Activated gamma-delta T cell treated with anti-CD3 and anti-CD28 coated beads, Interleukin-2, amount 50 U/mL, for 16 hours (primary cell): ENCODE results near the gene SIK1.
"Not testable (repeated sequence)": the region's sequence is repeated elsewhere in the genome, so short reads cannot be mapped to it uniquely, and the experiment has no call there.

Source experiments
- DNase-seq: peaks from one replicate; pipeline ENCODE4 v3.0.0-alpha.2; 2020; ENCODE audit warnings: low read depth

SIK1 gene

GRCh38 chr21:43396788-43397438 lies 30.0 kb downstream of the SIK1 start:
- not testable (repeated sequence) for DNase-seq

DNA sequence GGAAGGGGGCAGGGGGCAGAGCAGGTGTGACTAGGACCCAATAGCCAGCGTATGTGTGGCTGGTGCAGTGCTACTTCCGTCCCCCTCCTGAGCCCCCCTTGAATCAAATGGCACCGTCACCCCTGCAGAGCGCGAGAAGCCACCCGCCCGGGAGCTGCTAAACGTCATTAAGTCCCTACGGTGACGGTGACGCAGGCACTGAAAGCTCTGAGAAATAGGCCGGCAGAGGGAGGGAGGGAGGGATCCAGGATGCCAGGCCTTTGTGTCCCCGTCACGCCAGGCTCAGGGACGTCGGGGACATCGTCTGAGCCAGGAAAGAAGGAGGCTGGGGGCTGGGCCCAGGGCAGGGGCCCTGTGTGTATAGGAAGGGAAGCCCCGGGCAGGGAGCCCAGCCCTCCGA lies 43.6 kb downstream of the SIK1 start:
- not testable (repeated sequence) for DNase-seq

- DNase-seq: not testable (repeated sequence)
Measured at GRCh38 chr21:43382902-43383301, 44.0 kb downstream of the SIK1 start.

- DNase-seq: not testable (repeated sequence)
Measured at GRCh38 chr21:43380852-43381533, 45.9 kb downstream of the SIK1 start.

DNA sequence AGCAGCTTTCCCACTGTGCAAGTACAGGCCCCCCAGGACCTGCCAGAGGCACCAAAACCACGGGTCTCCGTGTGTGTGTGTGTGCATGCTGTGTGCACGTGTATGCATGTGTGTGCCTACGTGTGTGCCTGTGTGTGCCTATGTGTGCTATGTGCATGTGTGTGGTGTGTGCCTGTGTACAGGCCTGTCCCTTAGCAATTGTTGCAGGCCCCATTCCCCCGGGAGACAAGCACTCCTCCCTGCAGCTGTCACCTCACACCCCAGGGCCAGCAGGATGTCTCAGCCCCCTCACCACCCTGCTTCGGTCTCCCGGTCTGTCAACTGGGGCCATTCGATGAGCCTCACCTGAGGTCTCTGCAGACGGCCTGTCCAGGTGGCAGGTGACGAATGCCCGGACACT lies 46.6 kb downstream of the SIK1 start:
- DNase-seq: not testable (repeated sequence)

GRCh38 chr21:43379626-43380122 lies 47.3 kb downstream of the SIK1 start:
- DNase-seq: not testable (repeated sequence)

- no peak for DNase-seq
Measured at GRCh38 chr21:43376478-43376882, 50.5 kb downstream of the SIK1 start.

- no peak for DNase-seq
Measured at GRCh38 chr21:43375837-43376477, 51.0 kb downstream of the SIK1 start.

- no peak for DNase-seq
Measured at GRCh38 chr21:43375006-43375836, 51.7 kb downstream of the SIK1 start.

DNA sequence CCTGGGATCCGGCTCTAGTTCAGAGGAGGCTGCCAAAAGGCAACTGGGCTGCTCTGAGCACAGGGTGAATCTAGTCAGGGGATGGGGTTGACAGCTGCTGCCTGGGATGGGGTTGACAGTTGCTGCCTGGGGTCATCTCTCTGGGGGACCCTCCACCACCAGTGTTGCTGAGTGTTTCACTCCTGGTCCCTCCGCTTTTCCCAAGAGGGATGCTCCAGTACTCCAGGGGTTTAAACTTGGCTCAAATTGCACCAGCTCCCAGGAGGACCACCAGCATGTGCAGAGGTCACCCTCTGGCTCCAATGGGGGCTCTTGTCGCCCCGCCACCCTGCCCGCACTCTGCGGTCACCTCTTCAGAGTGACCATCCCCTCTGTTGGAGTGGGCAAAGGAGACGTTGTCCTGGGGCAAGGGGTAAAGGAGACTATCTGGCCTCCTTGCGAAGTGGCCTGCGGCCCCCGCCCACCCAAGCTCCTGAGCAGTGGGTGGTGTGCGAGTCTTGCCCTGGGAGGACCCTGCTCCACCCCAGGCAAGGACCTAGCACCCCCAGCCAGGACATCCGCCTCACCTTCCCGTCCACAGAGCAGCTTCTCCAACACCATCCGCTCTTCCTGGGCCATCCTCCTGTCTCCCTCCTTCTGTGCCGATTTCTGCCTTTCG lies 52.6 kb downstream of the SIK1 start:
- no peak for DNase-seq

DNA sequence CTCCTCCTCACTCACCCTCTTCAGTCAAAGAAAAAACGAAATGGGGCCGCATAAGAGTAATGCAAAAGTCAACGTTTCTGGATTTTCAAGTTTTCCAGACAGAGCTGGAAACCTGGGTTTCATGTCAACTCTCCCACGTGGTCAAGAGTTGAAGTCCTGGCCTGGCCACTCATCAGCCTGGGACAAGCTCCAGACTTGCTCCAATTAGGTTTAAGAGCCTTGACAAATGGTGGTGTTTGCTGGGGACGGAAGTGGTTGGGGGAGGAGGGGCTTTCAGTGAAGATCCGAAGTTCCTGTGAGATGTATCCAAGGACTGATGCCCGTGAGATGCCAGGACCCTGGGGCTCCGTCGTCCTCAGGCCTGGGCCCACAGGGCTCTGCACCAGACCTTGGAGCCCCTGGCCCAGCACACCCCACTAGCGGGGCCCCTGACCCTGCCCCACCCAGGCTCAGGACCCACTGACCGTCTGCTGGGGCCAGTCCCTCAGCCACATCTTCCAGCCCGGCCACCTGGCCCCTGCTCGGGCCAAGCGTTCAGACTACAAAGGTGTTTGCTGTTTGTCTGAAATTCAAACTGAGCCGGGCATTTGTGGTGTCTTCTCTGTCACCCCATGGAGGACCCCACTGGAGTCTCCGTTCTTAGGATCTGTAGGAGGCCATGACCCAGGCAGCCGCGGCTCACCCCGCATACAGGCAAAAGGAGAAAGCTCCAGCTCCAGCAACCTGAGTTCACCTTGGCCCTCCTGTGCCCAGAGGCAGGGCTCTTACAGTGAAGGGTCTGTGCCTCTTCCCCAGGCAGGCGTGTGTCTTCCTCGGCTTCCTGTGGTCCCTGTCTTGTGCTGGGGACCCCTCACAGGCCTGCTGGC lies 53.3 kb downstream of the SIK1 start:
- DNase-seq: no peak

DNA sequence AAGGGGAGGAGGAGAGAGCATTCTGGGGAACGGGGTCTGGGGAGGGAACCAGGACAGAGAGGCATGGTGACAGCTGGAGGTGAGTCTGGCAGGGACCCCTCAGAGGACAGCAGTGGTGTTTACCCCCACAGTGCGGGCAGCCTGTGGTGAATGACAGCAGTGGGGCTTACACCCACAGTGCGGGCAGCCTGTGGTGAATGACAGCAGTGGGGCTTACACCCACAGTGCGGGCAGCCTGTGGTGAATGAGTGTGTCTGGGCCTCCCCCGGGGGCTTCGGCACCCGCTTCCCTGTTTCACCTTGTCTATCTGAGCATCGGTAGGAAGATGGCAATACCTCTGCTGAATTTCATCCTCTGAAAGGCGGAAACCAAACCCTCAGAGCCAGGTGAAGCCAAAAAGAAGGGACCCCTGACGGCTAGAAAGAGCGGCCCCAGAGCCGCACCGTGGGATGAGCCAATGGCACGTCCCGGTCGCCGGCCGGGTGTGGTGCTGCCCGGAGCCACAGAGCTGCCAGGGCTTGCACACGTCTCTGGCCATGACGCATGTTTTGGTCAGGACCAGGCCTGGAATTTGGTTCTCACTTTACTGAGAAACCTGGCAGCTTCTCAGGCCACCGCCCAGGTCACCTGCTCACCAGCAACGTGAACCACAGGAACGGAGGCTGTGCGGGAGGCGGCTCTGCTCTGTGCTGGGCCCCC lies 54.1 kb downstream of the SIK1 start:
- no peak for DNase-seq

GRCh38 chr21:43371786-43372185 lies 55.1 kb downstream of the SIK1 start:
- no peak for DNase-seq

GRCh38 chr21:43370888-43371570 lies 55.9 kb downstream of the SIK1 start:
- DNase-seq: no peak

DNA sequence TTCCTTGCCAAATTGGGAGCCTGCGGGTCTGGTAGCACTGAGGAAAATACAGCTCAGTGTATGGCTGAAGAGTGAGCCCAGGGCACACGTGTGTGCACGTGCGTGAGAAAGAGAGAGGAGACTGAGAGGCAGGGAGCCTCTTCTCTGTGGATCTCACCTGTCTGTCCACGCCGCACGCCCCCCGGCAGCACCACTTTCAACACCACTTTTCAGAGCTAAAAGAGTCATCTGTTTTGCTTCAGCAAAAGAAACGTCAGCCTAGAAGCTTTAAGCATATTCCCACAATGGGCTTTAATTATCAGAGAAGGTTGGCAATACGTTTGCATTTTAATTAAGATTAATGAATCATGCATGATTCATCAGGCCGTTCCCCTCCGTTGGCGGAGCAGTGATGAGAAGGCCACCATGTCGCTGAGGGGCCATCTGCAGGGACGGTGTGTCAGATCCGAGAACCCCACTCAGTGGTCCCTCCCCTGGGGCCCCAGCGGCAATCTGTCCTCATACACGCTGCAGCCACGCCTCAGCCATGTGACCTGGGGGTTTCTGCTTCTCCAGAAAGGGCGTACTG lies 56.8 kb downstream of the SIK1 start:
- no peak for DNase-seq

DNA sequence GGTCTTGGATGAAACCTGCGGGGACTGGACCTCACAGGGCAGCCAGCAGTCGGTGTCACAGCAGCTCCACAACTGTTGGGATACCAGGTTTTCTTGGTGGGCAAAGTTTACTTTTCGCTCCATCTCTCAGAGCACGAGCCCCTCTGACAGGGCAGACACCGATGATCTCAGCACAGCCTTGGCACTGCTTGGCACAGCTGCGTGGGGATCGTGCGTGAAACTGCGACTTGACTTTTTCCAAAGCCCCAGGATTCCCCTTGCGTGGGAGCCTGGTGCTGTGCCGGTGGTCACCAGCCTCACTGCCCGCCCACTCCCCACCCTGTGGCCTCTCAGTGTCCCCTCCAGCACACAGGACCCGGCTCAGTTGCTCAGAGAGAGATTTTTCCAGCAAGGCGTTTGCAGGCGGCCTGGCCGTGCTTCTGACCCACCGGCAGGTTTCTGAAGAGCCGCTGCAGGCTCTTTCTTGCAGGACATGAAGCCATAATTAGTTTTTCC lies 57.3 kb downstream of the SIK1 start:
- no peak for DNase-seq

DNA sequence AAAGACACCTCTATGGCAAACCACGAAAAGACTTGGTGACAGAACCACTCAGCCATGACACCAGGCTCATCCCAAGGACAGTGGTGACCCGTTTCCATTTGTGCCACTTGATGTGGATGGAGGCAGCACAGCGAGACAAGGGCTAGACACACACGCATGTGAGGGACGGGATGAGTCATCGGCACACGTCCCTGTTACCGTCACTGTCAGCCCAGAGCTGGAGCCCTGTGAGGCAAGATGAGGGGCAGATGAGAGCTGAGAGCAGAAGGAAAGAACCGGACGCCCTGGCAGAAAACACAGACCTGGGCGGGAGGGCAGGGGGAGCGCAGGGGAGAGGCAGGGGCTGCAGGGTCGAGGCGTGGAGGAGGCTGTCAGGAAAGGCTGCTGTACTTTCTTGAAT lies 57.8 kb downstream of the SIK1 start:
- DNase-seq: no peak

- DNase-seq: no peak
Measured at GRCh38 chr21:43368685-43369084, 58.2 kb downstream of the SIK1 start.

GRCh38 chr21:43367859-43368258 lies 59.1 kb downstream of the SIK1 start:
- no peak for DNase-seq
